ENCODE results near the gene AP2A2.

DNA sequence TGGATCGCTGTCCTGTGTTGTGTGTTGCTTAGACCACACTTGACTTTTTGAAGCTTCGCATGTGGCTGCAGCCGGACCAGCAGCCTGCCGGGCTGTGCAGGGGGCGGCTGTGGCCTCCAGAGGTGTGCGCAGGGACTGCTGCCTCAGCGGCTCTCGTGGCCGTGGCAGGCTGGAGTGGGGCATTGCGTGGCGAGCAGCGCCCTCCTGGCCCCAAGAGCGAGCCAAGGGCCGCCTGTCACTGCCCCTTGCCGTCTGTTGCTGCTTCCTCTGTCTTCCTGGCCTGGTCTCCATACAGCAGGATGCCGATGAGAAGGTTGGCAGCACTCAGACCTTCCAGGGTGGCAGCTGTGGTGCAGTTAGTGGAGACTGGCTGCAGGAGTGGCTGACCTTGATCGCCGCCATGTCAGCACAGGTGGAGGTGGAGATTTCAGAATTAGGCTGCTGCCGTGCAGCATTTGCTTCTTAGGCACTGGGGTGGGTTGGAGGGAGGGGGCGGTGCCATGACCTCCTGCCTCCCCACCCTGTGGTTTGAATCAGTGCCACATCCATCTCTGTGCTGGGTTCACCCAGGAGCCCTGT, 76.8 kb downstream of the AP2A2 start:
- TF ChIP-seq, protein P1, sequence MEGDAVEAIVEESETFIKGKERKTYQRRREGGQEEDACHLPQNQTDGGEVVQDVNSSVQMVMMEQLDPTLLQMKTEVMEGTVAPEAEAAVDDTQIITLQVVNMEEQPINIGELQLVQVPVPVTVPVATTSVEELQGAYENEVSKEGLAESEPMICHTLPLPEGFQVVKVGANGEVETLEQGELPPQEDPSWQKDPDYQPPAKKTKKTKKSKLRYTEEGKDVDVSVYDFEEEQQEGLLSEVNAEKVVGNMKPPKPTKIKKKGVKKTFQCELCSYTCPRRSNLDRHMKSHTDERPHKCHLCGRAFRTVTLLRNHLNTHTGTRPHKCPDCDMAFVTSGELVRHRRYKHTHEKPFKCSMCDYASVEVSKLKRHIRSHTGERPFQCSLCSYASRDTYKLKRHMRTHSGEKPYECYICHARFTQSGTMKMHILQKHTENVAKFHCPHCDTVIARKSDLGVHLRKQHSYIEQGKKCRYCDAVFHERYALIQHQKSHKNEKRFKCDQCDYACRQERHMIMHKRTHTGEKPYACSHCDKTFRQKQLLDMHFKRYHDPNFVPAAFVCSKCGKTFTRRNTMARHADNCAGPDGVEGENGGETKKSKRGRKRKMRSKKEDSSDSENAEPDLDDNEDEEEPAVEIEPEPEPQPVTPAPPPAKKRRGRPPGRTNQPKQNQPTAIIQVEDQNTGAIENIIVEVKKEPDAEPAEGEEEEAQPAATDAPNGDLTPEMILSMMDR (conservative IDR thresholded peaks at IDR 0.05; ENCODE audit: low read depth, low read length): no peak
- no peak for TF ChIP-seq EZH2 (IDR thresholded peaks at IDR 0.05; ENCODE audit: borderline replicate concordance, low read depth, low read length, poor library complexity, severe bottlenecking)
